ENCODE results near the gene KPRP.

KPRP gene

DNA sequence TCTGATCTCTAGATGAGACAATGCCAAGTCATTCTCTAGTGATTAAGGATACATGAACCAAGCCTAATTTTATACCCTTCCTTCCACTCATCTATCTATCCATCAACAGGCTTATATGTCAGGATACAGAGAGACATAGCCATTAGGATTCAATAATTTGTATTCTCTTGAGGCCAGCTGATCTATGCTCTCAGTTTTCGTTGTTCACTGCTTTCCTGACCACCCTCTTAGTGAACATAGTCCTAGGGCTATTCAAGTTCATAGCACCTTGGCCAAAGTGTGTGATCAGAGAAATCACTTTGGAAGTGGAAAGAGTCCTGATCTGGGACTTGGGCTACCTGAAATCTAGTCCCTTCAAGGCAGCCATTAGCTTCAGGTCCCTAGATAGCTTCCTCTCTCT, 4.2 kb upstream of the KPRP start:
- no peak overlapping the region for H3K4me3 ChIP-seq (ENCODE audit: low read depth, low read length)
- TF ChIP-seq CTCF (IDR thresholded peaks at IDR 0.05; ENCODE audit: low read depth, low read length): no peak

- no peak for TF ChIP-seq CTCF (IDR thresholded peaks at IDR 0.05; ENCODE audit: low read depth, low read length)
- H3K4me3 ChIP-seq (ENCODE audit: low read depth, low read length): no peak overlapping the region
These were observed 953 bp upstream of the KPRP start for GRCh38 chr1:152756872-152757271.

DNA sequence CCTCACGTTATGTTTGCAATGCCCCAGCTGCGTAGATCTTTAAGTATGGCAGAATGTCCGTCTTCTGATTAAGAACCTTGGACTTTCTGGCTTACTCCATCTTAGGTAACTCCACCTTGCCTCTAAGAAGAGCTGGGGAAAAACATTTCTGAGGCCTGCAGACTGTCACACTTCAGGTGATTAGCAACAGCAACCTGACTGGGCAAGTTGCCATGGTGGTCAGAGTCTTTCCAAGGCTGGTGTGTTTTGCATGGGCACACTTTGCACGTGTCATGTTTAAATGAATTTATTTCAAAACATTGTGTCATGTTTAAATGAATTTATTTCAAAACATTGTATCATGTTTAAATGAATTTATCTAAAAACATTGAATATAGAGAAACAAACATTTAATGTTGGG, 811 bp downstream of the KPRP start:
- no peak for TF ChIP-seq CTCF (IDR thresholded peaks at IDR 0.05; ENCODE audit: low read depth, low read length)

GRCh38 chr1:152759453-152760173, 1.8 kb downstream of the KPRP start:
- H3K4me3 ChIP-seq (ENCODE audit: low read depth, low read length): no peak overlapping the region
- no peak for TF ChIP-seq CTCF (IDR thresholded peaks at IDR 0.05; ENCODE audit: low read depth, low read length)

More for the DNA sequence above, 811 bp downstream of the KPRP start:
- H3K4me3 ChIP-seq (ENCODE audit: low read depth, low read length): no peak overlapping the region

GRCh38 chr1:152760551-152761190, 2.8 kb downstream of the KPRP start:
- H3K4me3 ChIP-seq (ENCODE audit: low read depth, low read length): no peak overlapping the region
- no peak for TF ChIP-seq CTCF (IDR thresholded peaks at IDR 0.05; ENCODE audit: low read depth, low read length)

DNA sequence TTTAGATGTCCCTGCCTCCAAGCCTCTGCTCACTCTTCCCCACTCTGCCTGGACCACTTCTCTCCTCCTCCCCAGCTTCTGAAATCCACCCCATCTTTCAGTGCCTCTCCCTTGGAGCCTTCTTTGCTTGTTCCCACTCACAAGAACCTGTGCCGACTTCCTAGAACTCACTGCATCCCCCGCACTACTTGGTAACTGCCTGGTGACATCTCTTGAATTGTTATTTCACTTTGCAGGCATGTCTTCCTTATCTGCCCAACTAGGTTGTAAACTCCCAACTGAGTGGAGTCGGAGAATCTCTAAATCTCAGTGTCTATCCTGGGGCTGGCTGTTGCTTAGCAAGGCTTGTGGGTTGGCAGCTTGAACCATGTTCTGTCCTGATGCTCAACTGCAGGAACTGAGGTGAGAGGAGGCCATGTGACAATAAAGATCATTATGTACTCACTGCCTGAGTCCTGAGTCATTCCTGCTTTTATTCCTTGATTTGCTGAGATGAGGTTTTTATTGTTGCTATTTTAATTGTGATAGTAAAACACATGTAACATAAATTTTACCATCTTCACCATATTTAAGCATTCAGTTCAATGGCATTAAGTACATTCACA, 3.9 kb downstream of the KPRP start:
- H3K4me3 ChIP-seq (ENCODE audit: low read depth, low read length): no peak overlapping the region
- no peak for TF ChIP-seq CTCF (IDR thresholded peaks at IDR 0.05; ENCODE audit: low read depth, low read length)

Data from WI38 (cell line).